Esophagus muscularis mucosa (tissue), 4 donors: ENCODE results near the gene MXRA8. TPM values are rescaled to one million over a fixed set of nuclear protein-coding genes. Genes with fewer than 3 reads are reported as not detected.

Experiments
- DNase-seq: peaks from one replicate; pipeline ENCODE4 v3.0.0-alpha.2; 2017; ENCODE audit errors: extremely low spot score
- H3K27ac ChIP-seq, 4 donors: fragments of 200-600 bp; sonication (generic); replicated peaks in 1 of 4; 1 replicate in 3 of 4; 2 replicates in 1 of 4; pipeline ENCODE4 v1.5.1; 2016 to 2019; ENCODE audit warnings: mild to moderate bottlenecking in 1 of 4
- H3K27me3 ChIP-seq, 4 donors: fragments of 200-600 bp; sonication (generic); one replicate each; pipeline versions ENCODE4 v1.5.1 to v1.6.0; 2016 to 2019
- H3K36me3 ChIP-seq, 4 donors: fragments of 200-600 bp; sonication (generic); one replicate each; pipeline ENCODE4 v1.5.1; 2016 to 2019
- H3K4me1 ChIP-seq, 4 donors: fragments of 200-600 bp; sonication (generic); one replicate each; pipeline ENCODE4 v1.5.1; 2016 to 2019
- H3K4me3 ChIP-seq, 4 donors: fragments of 200-600 bp; sonication (generic); 1 replicate in 2 of 4; 2 replicates in 2 of 4; pipeline ENCODE4 v1.5.1; 2016 to 2019; ENCODE audit warnings: mild to moderate bottlenecking in 4 of 4, moderate library complexity in 1 of 4
- H3K9me3 ChIP-seq, 4 donors: fragments of 200-600 bp; sonication (generic); 1 replicate in 3 of 4; 2 replicates in 1 of 4; pipeline ENCODE4 v1.5.1; 2016 to 2019
- EP300 ChIP-seq: sonication (generic); formaldehyde crosslinking; IDR thresholded peaks from one replicate; pipeline ENCODE4 v1.6.1; 2017; ENCODE audit warnings: antibody characterized with exemption
- POLR2A ChIP-seq: fragments of 450-650 bp; IDR thresholded peaks from one replicate; pipeline ENCODE4 v1.6.1; 2017; ENCODE audit warnings: antibody characterized with exemption, moderate library complexity, mild to moderate bottlenecking, low read depth
- POLR2AphosphoS5 ChIP-seq, 2 donors: sonication (generic); formaldehyde crosslinking; IDR thresholded peaks; one replicate each; pipeline ENCODE4 v1.6.1; 2017; ENCODE audit warnings: antibody characterized with exemption in 2 of 2
- WGBS: methylation state at CpG from one replicate; pipeline ENCODE4 v1.1.5; 2018; 5-methylcytosine and 5-hydroxymethylcytosine counted together
- intact Hi-C: fragments of 100-400 bp; cut with DNase I; formaldehyde crosslinking; loops from one replicate; pipeline ENCODE4 v1.15.1; 2023
- total RNA-seq, 4 donors: library from RNA; depleted of rRNA; stranded (reverse); fragments of >200 nt; gene quantifications; one replicate each; pipeline versions ENCODE4 v1.1.0 to v1.2.1, GENCODE V29; 2016
- TF ChIP-seq, protein P1 (sequence below), 3 experiments: fragments of 200-600 bp in 2 of 3; fragments of 450-650 bp in 1 of 3; sonication (generic) in 2 of 3; IDR thresholded peaks; one replicate each; pipeline ENCODE4 v1.5.1; 2017 to 2019; ENCODE audit warnings: antibody characterized with exemption in 3 of 3, mild to moderate bottlenecking in 2 of 3, moderate library complexity in 1 of 3

MXRA8 gene
- total RNA-seq, 4 donors from 2014 or later = 68.5 to 129 (median 87.2) TPM

GRCh38 chr1:1314678-1315335 lies 43.5 kb downstream of the MXRA8 start:
- Histone ChIP-seq H3K9me3 (no peaks in the 10 kb centered on the region), H3K36me3 (peaks cover 43 to 80% (median 71%) of the 10 kb centered on the region in 4 donors), H3K27me3 (no peaks in the 10 kb centered on the region), H3K4me1 (peaks cover 15 to 60% (median 54%) of the 10 kb centered on the region in 4 donors), H3K27ac (peak overlapping the region; percentile 53 to 84 (median 82)), H3K4me3 (no peak overlapping the region)
- intact Hi-C loops = no loop called here
- no peak for DNase-seq
- no peak for TF ChIP-seq POLR2AphosphoS5 (IDR thresholded peaks at IDR 0.05)
- TF ChIP-seq, protein P1, sequence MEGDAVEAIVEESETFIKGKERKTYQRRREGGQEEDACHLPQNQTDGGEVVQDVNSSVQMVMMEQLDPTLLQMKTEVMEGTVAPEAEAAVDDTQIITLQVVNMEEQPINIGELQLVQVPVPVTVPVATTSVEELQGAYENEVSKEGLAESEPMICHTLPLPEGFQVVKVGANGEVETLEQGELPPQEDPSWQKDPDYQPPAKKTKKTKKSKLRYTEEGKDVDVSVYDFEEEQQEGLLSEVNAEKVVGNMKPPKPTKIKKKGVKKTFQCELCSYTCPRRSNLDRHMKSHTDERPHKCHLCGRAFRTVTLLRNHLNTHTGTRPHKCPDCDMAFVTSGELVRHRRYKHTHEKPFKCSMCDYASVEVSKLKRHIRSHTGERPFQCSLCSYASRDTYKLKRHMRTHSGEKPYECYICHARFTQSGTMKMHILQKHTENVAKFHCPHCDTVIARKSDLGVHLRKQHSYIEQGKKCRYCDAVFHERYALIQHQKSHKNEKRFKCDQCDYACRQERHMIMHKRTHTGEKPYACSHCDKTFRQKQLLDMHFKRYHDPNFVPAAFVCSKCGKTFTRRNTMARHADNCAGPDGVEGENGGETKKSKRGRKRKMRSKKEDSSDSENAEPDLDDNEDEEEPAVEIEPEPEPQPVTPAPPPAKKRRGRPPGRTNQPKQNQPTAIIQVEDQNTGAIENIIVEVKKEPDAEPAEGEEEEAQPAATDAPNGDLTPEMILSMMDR (IDR thresholded peaks at IDR 0.05) = no peak
- TF ChIP-seq POLR2A = no peak
- no peak for TF ChIP-seq EP300
- 83% methylated on average over 15 of the region's 23 CpGs for WGBS

- peak overlapping the region in 1 of 4 donors; percentile 53 for H3K27ac ChIP-seq
- no peaks in the 10 kb centered on the region for H3K27me3 ChIP-seq
- WGBS = 92% methylated on average over 11 of the region's 15 CpGs
- H3K4me1 ChIP-seq = peaks cover 20 to 60% (median 54%) of the 10 kb centered on the region in 4 donors
- no peaks in the 10 kb centered on the region for H3K9me3 ChIP-seq
- no peak for DNase-seq
- intact Hi-C loops = no loop called here
- TF ChIP-seq POLR2AphosphoS5 (IDR thresholded peaks at IDR 0.05) (no peak), EP300 (no peak), POLR2A (no peak)
- TF ChIP-seq, protein P1 (IDR thresholded peaks at IDR 0.05) = no peak
- peaks cover 43 to 76% (median 65%) of the 10 kb centered on the region in 4 donors for H3K36me3 ChIP-seq
- no peak overlapping the region for H3K4me3 ChIP-seq
These were observed 44.1 kb downstream of the MXRA8 start for GRCh38 chr1:1314237-1314586.

DNA sequence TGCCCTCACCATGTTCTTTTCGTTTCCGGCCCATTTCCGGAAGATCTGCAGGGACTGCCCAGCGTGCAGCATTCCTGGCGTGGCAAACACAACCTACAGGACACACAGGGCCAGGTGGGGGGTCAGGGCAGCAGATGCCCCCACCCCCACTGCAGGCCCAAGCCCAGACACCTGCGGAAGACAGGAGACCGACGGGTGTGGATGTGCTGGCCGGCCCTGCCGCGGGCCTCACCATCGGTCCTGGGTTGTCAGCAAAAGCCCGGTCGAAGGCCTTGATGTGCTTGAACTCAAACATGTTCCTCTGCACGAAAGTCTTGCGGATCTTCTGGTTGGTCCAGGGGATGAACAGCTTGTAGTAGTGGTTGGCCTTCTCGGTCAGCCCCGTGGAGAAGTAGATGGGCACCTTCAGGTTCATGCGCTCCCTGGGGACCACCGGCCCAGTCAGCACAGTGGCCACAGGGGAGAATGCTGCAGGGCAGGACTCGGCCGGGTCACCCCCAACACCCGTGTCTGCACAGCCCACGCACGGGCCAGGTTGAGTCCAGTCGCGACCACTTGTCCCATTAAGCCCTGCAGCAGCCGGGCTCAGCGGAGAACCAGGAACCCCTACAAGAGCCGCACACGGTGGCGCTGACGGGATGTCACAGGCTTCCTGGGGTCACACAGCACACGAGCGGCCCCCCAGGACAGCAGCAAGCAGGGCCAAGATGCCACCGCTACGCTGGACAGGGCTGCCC lies 44.7 kb downstream of the MXRA8 start:
- no peak overlapping the region for H3K4me3 ChIP-seq
- no peak overlapping the region for H3K27ac ChIP-seq
- no peaks in the 10 kb centered on the region for H3K27me3 ChIP-seq
- peaks cover 43 to 71% (median 60%) of the 10 kb centered on the region in 4 donors for H3K36me3 ChIP-seq
- no peak for DNase-seq
- TF ChIP-seq POLR2A = no peak
- intact Hi-C loops = no loop called here
- H3K4me1 ChIP-seq = peaks cover 18 to 60% (median 54%) of the 10 kb centered on the region in 4 donors
- H3K9me3 ChIP-seq = no peaks in the 10 kb centered on the region
- WGBS = 91% methylated on average over 35 of the region's 37 CpGs

GRCh38 chr1:1312450-1313314 lies 45.7 kb downstream of the MXRA8 start:
- no peaks in the 10 kb centered on the region for H3K27me3 ChIP-seq
- intact Hi-C loops = no loop called here
- H3K4me1 ChIP-seq = peaks cover 14 to 50% (median 46%) of the 10 kb centered on the region in 4 donors
- peaks cover 43 to 71% (median 60%) of the 10 kb centered on the region in 4 donors for H3K36me3 ChIP-seq
- H3K4me3 ChIP-seq = no peak overlapping the region
- no peak for DNase-seq
- no peak overlapping the region for H3K27ac ChIP-seq
- TF ChIP-seq, protein P1 (IDR thresholded peaks at IDR 0.05) = no peak
- WGBS = 89% methylated on average over 30 of the region's 49 CpGs
- H3K9me3 ChIP-seq = no peaks in the 10 kb centered on the region
